Stomach (tissue), 19 donors: Measurements from ENCODE around the gene CT83. TPM values are rescaled to one million over a fixed set of nuclear protein-coding genes. Genes with fewer than 3 reads are reported as not detected.
A peak's percentile ranks its signal among the peaks of the same experiment; 100 is the strongest.

ENCODE experiments used
- DNase-seq, 2 donors: peaks; one replicate each; pipeline versions ENCODE4 v3.0.0 to v3.0.0-alpha.2; 2013 to 2019
- H3K27ac ChIP-seq, 5 donors: fragments of 200-600 bp in 4 of 5; sonication (generic) in 4 of 5; one replicate each; pipeline ENCODE4 v1.5.1; 2013 to 2019; ENCODE audit warnings: mild to moderate bottlenecking in 1 of 5, moderate library complexity in 1 of 5
- H3K27me3 ChIP-seq, 3 donors: fragments of 200-600 bp; sonication (generic); one replicate each; pipeline ENCODE4 v1.5.1; 2017 to 2019; ENCODE audit warnings: mixed run types in 1 of 3
- H3K36me3 ChIP-seq, 4 donors: fragments of 200-600 bp; sonication (generic); 1 replicate in 3 of 4; 2 replicates in 1 of 4; pipeline ENCODE4 v1.5.1; 2016 to 2019
- H3K4me1 ChIP-seq, 4 donors: fragments of 200-600 bp; sonication (generic); one replicate each; pipeline ENCODE4 v1.5.1; 2016 to 2019
- H3K4me3 ChIP-seq, 4 donors: fragments of 200-600 bp; sonication (generic) in 3 of 4; one replicate each; pipeline ENCODE4 v1.5.1; 2016 to 2019; ENCODE audit warnings: mild to moderate bottlenecking in 1 of 4
- H3K9me3 ChIP-seq, 4 donors: fragments of 200-600 bp; sonication (generic); one replicate each; pipeline ENCODE4 v1.5.1; 2016 to 2019
- CTCF ChIP-seq, 7 experiments: fragments of 450-650 bp in 4 of 7; fragments of 200-600 bp in 3 of 7; sonication (generic) in 3 of 7; IDR thresholded peaks; one replicate each; pipeline ENCODE4 v1.5.1; 2016 to 2019; ENCODE audit warnings: antibody characterized with exemption in 7 of 7, control low read depth in 2 of 7, mild to moderate bottlenecking in 1 of 7
- EP300 ChIP-seq: sonication (generic); formaldehyde crosslinking; IDR thresholded peaks from one replicate; pipeline ENCODE4 v1.6.1; 2017; ENCODE audit warnings: antibody characterized with exemption
- POLR2A ChIP-seq, 4 donors: fragments of 450-650 bp; IDR thresholded peaks; one replicate each; pipeline ENCODE4 v1.6.1; 2016; ENCODE audit warnings: antibody characterized with exemption in 4 of 4, control low read depth in 2 of 4, mild to moderate bottlenecking in 1 of 4, moderate library complexity in 1 of 4
- POLR2AphosphoS5 ChIP-seq, 3 donors: sonication (generic); formaldehyde crosslinking; IDR thresholded peaks; one replicate each; pipeline ENCODE4 v1.6.1; 2016; ENCODE audit warnings: antibody characterized with exemption in 3 of 3
- WGBS, 5 donors: extraction: QIAGEN DNeasy Blood & Tissue Kit in 3 of 5; methylation state at CpG; one replicate each; pipeline versions ENCODE4 v1.1.5 to v1.1.7; 2013 to 2018; 5-methylcytosine and 5-hydroxymethylcytosine counted together
- intact Hi-C: fragments of 100-400 bp; cut with DNase I; formaldehyde crosslinking; loops from one replicate; pipeline ENCODE4 v1.15.1; 2023; ENCODE audit warnings: low total_unique reads
- long read RNA-seq, 10 donors: transcript quantifications; one replicate each; lab custom pipeline, GENCODE V29; 2026
- polyA plus RNA-seq, 3 donors: library from polyadenylated mRNA; stranded (reverse); fragments of 200-250 nt; gene quantifications; one replicate each; pipeline ENCODE4 v1.2.3, GENCODE V29; 2013
- total RNA-seq, 5 donors: library from RNA; depleted of rRNA; stranded (reverse); fragments of >200 nt; gene quantifications; one replicate each; pipeline versions ENCODE4 v1.1.0 to v1.2.3, GENCODE V29; 2014 to 2016
- donor health status: healthy with polysubstance abuse.
- donor health status: Bipolar disorder and iron deficiency.
- donor health status: healthy.

Gene CT83
- total RNA-seq (not detected), polyA plus RNA-seq (not detected)
- long read RNA-seq, donor 1, result 0 reads
- long read RNA-seq, donor 2, result 0 reads
- long read RNA-seq, donor 3, result 0 reads
- long read RNA-seq, donor 4, result 0 reads
- long read RNA-seq, donor 5, result 0 reads
- long read RNA-seq, donor 6, result 0 reads
- long read RNA-seq, donor 7, result 0 reads
- long read RNA-seq, donor 8, result 0 reads
- long read RNA-seq, donor 9, result 0 reads
- long read RNA-seq, donor 10, result 0 reads

GRCh38 chrX:116462822-116463221 is at the start of gene CT83:
Gene CT83 (minus strand): TSS chrX:116462976. CDS start chrX:116462856, 120 bp downstream.
- Histone ChIP-seq H3K4me1 (no peaks in the 10 kb centered on the region), H3K36me3 (no peaks in the 10 kb centered on the region), H3K27me3 (no peaks in the 10 kb centered on the region), H3K4me3 (no peak within 1 kb of the TSS), H3K9me3 (no peaks in the 10 kb centered on the region), H3K27ac (no peak within 1 kb of the TSS)
- TF ChIP-seq POLR2AphosphoS5 (IDR thresholded peaks at IDR 0.05) (no peak), CTCF (IDR thresholded peaks at IDR 0.05) (no peak), EP300 (no peak), POLR2A (IDR thresholded peaks at IDR 0.05) (no peak)
- intact Hi-C loops, result no loop called here
- no peak for DNase-seq
- 77 to 97% (median 94%) methylated on average over 14 to 18 of the region's 18 CpGs for WGBS, 5 donors

- H3K27ac ChIP-seq, result no peak overlapping the region
- no peaks in the 10 kb centered on the region for H3K27me3 ChIP-seq
- no peaks in the 10 kb centered on the region for H3K36me3 ChIP-seq
- intact Hi-C loops, result no loop called here
- H3K4me3 ChIP-seq, result no peak overlapping the region
- no peaks in the 10 kb centered on the region for H3K4me1 ChIP-seq
- TF ChIP-seq POLR2AphosphoS5 (IDR thresholded peaks at IDR 0.05) (no peak), POLR2A (IDR thresholded peaks at IDR 0.05) (no peak), CTCF (IDR thresholded peaks at IDR 0.05) (no peak), EP300 (no peak)
- H3K9me3 ChIP-seq, result no peaks in the 10 kb centered on the region
- DNase-seq, result peak in 1 of 2 donors; percentile 3
Observed at GRCh38 chrX:116499780-116500179, 37.0 kb upstream of the CT83 start.

- H3K9me3 ChIP-seq, result no peaks in the 10 kb centered on the region
- peak in 1 of 2 donors; percentile 3 for DNase-seq
- H3K4me3 ChIP-seq, result no peak overlapping the region
- no peak for TF ChIP-seq POLR2AphosphoS5 (IDR thresholded peaks at IDR 0.05)
- no peak for TF ChIP-seq CTCF (IDR thresholded peaks at IDR 0.05)
- TF ChIP-seq EP300, result no peak
- no peak for TF ChIP-seq POLR2A (IDR thresholded peaks at IDR 0.05)
- intact Hi-C loops, result no loop called here
- H3K36me3 ChIP-seq, result no peaks in the 10 kb centered on the region
- no peak overlapping the region for H3K27ac ChIP-seq
- WGBS, 5 donors, result 57 to 85% (median 77%) methylated on average over 2 of the region's 2 CpGs
- H3K27me3 ChIP-seq, result no peaks in the 10 kb centered on the region
- no peaks in the 10 kb centered on the region for H3K4me1 ChIP-seq
Observed at GRCh38 chrX:116493271-116493670, 30.5 kb upstream of the CT83 start.

- intact Hi-C loops, result no loop called here
- H3K36me3 ChIP-seq, result no peaks in the 10 kb centered on the region
- no peak overlapping the region for H3K27ac ChIP-seq
- DNase-seq, result peak in 1 of 2 donors; percentile 2
- H3K4me1 ChIP-seq, result no peaks in the 10 kb centered on the region
- H3K9me3 ChIP-seq, result no peaks in the 10 kb centered on the region
- H3K27me3 ChIP-seq, result no peaks in the 10 kb centered on the region
- no peak for TF ChIP-seq POLR2A (IDR thresholded peaks at IDR 0.05)
- TF ChIP-seq EP300, result no peak
- TF ChIP-seq CTCF (IDR thresholded peaks at IDR 0.05), result no peak
- TF ChIP-seq POLR2AphosphoS5 (IDR thresholded peaks at IDR 0.05), result no peak
- no peak overlapping the region for H3K4me3 ChIP-seq
Observed at GRCh38 chrX:116490104-116490503, 27.3 kb upstream of the CT83 start.
